Mucosa of rectum (tissue), 2 donors: ENCODE results near the gene TCEA2.

Experiments used
- H3K27ac ChIP-seq, 2 donors: one replicate each; pipeline ENCODE4 v1.7.0; 2013; ENCODE audit warnings: inconsistent platforms in 2 of 2, low read depth in 2 of 2, low read length in 2 of 2
- H3K27me3 ChIP-seq, 2 donors: one replicate each; pipeline ENCODE4 v1.7.0; 2013; ENCODE audit warnings: low read length in 2 of 2; ENCODE audit not compliant: control insufficient read depth in 2 of 2, insufficient read depth in 2 of 2
- H3K36me3 ChIP-seq, 2 donors: one replicate each; pipeline ENCODE4 v1.7.0; 2013; ENCODE audit warnings: low read length in 2 of 2; ENCODE audit not compliant: control insufficient read depth in 2 of 2, insufficient read depth in 2 of 2
- H3K4me1 ChIP-seq, 2 donors: one replicate each; pipeline ENCODE4 v1.7.0; 2013; ENCODE audit warnings: low read length in 2 of 2, mild to moderate bottlenecking in 1 of 2; ENCODE audit not compliant: control insufficient read depth in 2 of 2, insufficient read depth in 2 of 2
- H3K4me3 ChIP-seq, 2 donors: one replicate each; pipeline ENCODE4 v1.7.0; 2013; ENCODE audit warnings: low read length in 2 of 2
- H3K9ac ChIP-seq, 2 donors: one replicate each; pipeline ENCODE4 v1.7.0; 2013; ENCODE audit warnings: low read length in 2 of 2, low read depth in 1 of 2, mild to moderate bottlenecking in 1 of 2
- H3K9me3 ChIP-seq, 2 donors: one replicate each; pipeline ENCODE4 v1.7.0; 2013; ENCODE audit warnings: low read length in 2 of 2; ENCODE audit not compliant: control insufficient read depth in 2 of 2
- donor health status: healthy.
- donor health status: Normal muscosa, but diverticular disease.

TCEA2 gene

GRCh38 chr20:64072498-64073063 is 9.6 kb downstream of the TCEA2 start:
- Histone ChIP-seq H3K36me3 (peaks cover 5 to 6% of the 10 kb centered on the region in 2 donors), H3K27me3 (no peaks in the 10 kb centered on the region), H3K9me3 (no peaks in the 10 kb centered on the region), H3K27ac (no peak overlapping the region), H3K4me3 (no peak overlapping the region), H3K9ac (no peak overlapping the region), H3K4me1 (peaks cover 0 to 3% of the 10 kb centered on the region in 2 donors)

GRCh38 chr20:64073476-64074183 is 10.6 kb downstream of the TCEA2 start:
- peaks cover 5 to 6% of the 10 kb centered on the region in 2 donors for H3K36me3 ChIP-seq
- no peaks in the 10 kb centered on the region for H3K9me3 ChIP-seq
- H3K27me3 ChIP-seq: no peaks in the 10 kb centered on the region
- peaks cover 6 to 7% of the 10 kb centered on the region in 2 donors for H3K4me1 ChIP-seq
- H3K9ac ChIP-seq: no peak overlapping the region
- no peak overlapping the region for H3K4me3 ChIP-seq
- no peak overlapping the region for H3K27ac ChIP-seq

- Histone ChIP-seq H3K27ac (no peak overlapping the region), H3K4me1 (peaks cover 11 to 13% of the 10 kb centered on the region in 2 donors), H3K27me3 (peaks cover 0 to 3% of the 10 kb centered on the region in 2 donors), H3K9me3 (no peaks in the 10 kb centered on the region), H3K4me3 (no peak overlapping the region), H3K9ac (no peak overlapping the region), H3K36me3 (peaks cover 5 to 6% of the 10 kb centered on the region in 2 donors)
Measured at GRCh38 chr20:64074184-64074789, 11.3 kb downstream of the TCEA2 start.

DNA sequence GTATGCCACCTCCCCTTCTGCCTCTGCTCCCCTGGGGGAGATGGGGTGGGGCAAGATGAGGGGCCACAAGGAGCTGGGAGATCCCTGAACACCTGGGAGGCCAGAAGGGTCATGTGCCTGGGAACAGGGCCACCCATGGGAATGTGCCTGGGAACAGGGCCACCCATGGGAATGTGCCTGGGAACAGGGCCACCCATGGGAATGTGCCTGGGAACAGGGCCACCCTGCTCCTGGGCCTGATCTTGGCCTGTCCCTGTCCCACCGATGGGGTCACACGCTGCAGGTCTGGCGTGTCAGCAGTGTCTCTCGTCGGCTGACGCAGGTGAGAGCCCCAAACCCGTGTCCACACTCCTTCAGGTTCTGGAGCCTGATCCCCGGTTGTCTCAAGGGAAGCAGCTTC is 12.0 kb downstream of the TCEA2 start:
- peaks cover 5 to 6% of the 10 kb centered on the region in 2 donors for H3K36me3 ChIP-seq
- no peaks in the 10 kb centered on the region for H3K9me3 ChIP-seq
- no peak overlapping the region for H3K9ac ChIP-seq
- peaks cover 14 to 15% of the 10 kb centered on the region in 2 donors for H3K4me1 ChIP-seq
- no peak overlapping the region for H3K27ac ChIP-seq
- no peak overlapping the region for H3K4me3 ChIP-seq
- H3K27me3 ChIP-seq: peaks cover 0 to 3% of the 10 kb centered on the region in 2 donors

GRCh38 chr20:64075556-64075955 is 12.6 kb downstream of the TCEA2 start:
- H3K27ac ChIP-seq: no peak overlapping the region

DNA sequence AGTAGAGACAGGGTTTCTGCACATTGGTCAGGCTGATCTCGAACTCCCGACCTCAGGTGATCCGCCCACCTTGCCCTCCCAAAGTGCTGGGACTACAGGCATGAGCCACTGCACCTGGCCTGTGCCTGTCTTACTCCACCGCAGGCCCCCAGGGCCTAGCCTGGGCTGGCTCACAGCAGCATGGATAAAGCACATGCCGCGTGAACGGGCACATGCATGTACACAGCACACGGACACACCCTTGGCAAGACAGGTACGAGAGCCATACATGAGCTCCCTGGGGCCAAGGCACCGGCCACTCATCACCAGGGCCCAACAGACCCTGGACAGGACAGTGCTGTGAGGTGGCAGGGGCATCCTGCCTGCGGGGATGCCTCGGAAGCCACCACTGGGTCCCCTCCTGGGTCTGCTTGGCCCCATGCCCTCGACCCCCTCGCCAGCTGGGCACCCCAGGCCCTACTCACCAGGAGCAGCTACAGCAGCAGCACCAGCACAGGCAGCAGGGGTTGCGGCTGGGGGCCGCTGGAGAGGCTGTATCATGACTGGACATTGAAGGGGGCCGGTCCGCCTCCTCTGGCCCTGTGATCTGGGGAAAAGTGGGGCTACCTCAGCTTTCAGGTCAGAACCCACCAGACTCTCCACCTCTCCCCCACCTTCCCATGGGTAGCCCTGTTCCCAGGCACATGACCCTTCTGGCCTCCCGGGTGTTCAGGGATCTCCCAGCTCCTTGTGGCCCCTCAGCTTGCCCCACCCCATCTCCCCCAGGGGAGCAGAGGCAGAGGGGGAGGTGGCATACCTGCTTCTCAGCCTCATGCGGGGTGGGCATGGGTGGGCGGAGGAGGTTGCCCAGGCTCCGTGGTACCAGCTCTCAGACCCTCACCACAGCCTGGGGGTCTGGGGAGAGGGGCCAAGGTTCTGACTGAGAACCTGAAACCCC is 13.3 kb downstream of the TCEA2 start:
- peak overlapping the region in 1 of 2 donors; percentile 14 for H3K9ac ChIP-seq

More at GRCh38 chr20:64075556-64075955, 12.6 kb downstream of the TCEA2 start:
- peaks cover 14 to 15% of the 10 kb centered on the region in 2 donors for H3K4me1 ChIP-seq
- H3K4me3 ChIP-seq: no peak overlapping the region
- peaks cover 0 to 3% of the 10 kb centered on the region in 2 donors for H3K27me3 ChIP-seq
- peaks cover 5 to 6% of the 10 kb centered on the region in 2 donors for H3K36me3 ChIP-seq
- no peaks in the 10 kb centered on the region for H3K9me3 ChIP-seq
- H3K9ac ChIP-seq: no peak overlapping the region

DNA sequence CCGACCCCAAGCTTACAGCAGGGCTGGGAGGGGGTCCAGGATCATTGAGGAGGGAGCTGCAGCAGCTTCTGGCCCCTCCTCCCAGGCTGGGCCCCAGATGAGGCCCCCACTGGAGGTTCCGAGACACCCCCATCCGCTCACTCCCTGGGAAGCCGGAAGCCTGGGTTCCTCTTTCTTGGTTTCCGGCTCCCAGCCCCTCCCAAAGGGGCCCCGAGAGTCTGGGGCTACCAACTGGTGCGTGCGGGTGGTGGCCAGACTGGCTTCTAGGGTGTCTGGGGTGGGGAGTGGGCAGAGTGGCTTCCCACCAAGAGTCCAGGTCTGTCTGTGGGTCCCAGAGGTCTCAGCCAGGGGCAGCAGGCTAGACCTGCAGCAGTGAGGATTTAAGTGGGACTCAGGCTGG is 14.1 kb downstream of the TCEA2 start:
- no peaks in the 10 kb centered on the region for H3K9me3 ChIP-seq
- H3K9ac ChIP-seq: peak overlapping the region in 1 of 2 donors; percentile 14
- peak overlapping the region; percentile 34 to 79 for H3K27ac ChIP-seq
- peak overlapping the region in 1 of 2 donors; percentile 70 for H3K4me3 ChIP-seq
- H3K27me3 ChIP-seq: peaks cover 3 to 5% of the 10 kb centered on the region in 2 donors
- peaks cover 5 to 6% of the 10 kb centered on the region in 2 donors for H3K36me3 ChIP-seq
- peaks cover 14 to 15% of the 10 kb centered on the region in 2 donors for H3K4me1 ChIP-seq

More for the DNA sequence above, 13.3 kb downstream of the TCEA2 start:
- peak overlapping the region; percentile 34 to 79 for H3K27ac ChIP-seq
- peaks cover 14 to 15% of the 10 kb centered on the region in 2 donors for H3K4me1 ChIP-seq
- peaks cover 5 to 6% of the 10 kb centered on the region in 2 donors for H3K36me3 ChIP-seq
- peak overlapping the region in 1 of 2 donors; percentile 70 for H3K4me3 ChIP-seq
- H3K27me3 ChIP-seq: peaks cover 0 to 3% of the 10 kb centered on the region in 2 donors
- no peaks in the 10 kb centered on the region for H3K9me3 ChIP-seq

DNA sequence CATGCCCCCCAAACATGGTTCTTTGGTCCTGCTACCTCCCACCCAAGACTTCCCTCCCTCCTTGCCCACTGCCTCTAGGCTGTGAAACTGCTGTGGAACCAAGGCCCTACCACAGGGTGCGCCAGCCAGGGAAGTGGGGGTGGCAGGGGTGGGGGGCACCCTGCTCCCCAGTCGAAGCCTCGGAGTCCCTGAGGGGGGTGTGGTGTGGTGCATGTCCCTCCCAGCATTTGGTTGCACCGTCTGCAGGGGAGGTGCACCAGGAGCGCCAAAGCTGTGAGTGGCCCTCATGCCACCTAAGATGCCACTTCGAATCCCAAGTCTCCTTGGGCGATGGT is 14.5 kb downstream of the TCEA2 start:
- Histone ChIP-seq H3K4me1 (peaks cover 14 to 15% of the 10 kb centered on the region in 2 donors), H3K9me3 (no peaks in the 10 kb centered on the region), H3K27me3 (peaks cover 5 to 6% of the 10 kb centered on the region in 2 donors), H3K36me3 (peaks cover 5 to 6% of the 10 kb centered on the region in 2 donors), H3K4me3 (peak overlapping the region in 1 of 2 donors; percentile 70), H3K27ac (peak overlapping the region in 1 of 2 donors; percentile 79), H3K9ac (no peak overlapping the region)

DNA sequence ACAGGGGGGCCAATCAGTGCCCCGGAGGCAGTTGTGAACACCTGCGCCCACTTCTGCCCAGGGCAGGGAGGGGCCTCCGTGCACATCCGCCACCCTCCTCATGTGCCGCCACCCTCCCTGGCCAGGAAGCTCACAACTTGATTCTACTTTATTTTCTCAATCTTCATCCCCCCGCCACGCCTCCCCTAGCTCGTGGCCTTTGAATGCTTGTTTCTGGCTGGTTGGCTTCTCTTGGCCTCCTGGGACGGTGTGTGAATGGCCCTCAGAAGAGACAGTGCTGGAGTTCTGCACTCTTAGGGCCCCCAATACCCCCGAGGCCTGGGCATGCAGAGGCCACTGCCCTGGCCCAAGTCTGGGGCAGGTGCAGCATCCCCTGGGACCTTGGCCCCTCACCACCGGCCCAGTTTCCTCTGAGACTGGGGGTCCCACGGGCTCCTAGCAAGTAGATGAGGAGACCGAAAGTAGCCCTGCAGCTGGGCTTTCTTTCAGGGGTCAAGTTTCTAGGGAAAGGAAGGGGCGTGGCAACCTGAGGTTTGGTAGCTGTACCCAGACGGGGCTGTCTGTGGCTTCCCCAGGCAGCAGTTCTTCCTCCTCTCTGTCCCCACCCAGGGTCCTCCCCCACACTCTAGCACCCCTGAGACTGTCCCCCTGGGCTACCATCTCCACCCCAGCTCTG is 15.0 kb downstream of the TCEA2 start:
- peaks cover 7 to 9% of the 10 kb centered on the region in 2 donors for H3K27me3 ChIP-seq
- H3K9ac ChIP-seq: peak overlapping the region; percentile 16 to 26
- no peaks in the 10 kb centered on the region for H3K9me3 ChIP-seq
- H3K4me1 ChIP-seq: peaks cover 14 to 17% of the 10 kb centered on the region in 2 donors
- peak overlapping the region; percentile 64 to 70 for H3K4me3 ChIP-seq
- H3K27ac ChIP-seq: peak overlapping the region in 1 of 2 donors; percentile 79
- H3K36me3 ChIP-seq: peaks cover 5 to 6% of the 10 kb centered on the region in 2 donors
